T-helper 2 cell (primary cell): ENCODE data around the gene SUSD1.
A peak's percentile ranks its signal among the peaks of the same experiment; 100 is the strongest.
"Not testable (repeated sequence)": the region's sequence is repeated elsewhere in the genome, so short reads cannot be mapped to it uniquely, and the experiment has no call there.

Experiments
- DNase-seq, 5 experiments: peaks; one replicate each; pipeline versions ENCODE4 v3.0.0 to v3.0.0-alpha.2; 2012 to 2022

The SUSD1 gene

DNA sequence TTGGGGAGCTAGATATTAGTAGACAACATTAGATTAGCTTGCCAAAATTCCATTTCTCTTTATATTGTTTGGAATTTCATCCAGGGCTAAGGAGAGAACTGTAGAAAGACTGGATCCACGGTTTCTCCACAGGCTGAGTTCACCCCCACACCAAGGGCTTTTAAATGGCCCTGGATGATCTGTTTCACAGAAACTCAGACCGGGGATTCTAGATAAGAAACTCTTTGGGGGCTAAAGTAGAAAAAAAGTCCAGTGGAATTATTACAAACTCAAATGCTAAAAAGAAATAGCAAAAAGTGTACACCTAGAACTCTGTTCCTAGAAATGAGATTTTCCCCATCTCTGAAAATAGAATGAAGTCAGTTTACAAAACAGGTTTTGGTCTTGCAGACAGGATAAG is 80.9 kb downstream of the SUSD1 start:
- DNase-seq = no peak

- peak in 1 of 5 experiments; percentile 82 for DNase-seq
These were observed 81.3 kb downstream of the SUSD1 start for GRCh38 chr9:112093870-112094216.

DNA sequence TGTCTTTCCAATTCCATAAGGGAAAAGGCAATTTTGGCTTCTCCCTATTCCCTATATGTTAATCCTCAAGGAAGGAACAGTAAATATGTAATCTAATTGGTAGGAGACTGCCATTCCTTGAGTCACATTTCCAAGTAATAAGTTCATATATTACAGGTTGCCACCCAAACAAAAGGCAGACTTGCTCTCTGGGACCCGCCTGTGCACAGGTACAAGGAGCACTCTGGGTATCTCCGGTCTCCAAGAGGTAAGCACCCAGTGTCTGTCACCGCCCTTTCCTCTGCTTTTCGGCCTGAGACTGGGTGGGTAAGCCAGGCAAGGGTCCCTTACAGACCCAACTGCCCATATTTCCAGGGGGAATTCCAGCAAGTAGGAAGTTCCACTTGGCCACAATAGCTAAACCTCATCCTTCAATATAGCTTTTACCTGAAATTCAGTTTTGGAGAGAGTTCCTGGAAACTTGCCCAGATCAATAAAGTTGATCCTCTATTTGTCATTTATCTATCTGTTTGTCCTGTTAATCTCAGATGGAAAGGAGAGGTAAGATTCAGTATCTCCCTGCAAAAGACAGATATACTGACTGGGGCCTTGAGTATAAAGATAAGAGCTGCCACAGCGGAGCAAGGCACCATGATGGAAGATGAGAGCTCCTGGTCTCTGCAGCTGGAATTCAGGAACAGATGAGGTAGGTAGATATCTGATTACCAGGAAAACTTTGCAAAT is 81.8 kb downstream of the SUSD1 start:
- DNase-seq = no peak

DNA sequence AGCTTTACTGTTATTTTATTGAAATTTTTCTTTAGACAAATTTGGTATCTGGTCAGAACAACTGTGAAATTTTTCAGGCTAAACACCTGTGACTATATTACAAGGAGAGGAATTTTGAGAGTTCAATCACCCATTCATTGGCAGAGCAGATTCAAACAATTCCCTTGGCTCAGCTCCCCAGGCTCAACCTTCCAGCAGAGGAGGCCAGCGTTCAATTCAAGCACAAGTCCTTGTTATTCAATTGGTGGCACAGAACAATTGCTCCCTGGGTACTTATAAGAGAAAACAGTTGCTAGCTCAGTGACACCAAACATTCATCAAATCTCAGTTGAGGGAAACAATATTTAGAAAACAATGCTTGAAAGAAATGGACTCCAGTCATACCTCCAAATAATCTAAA is 83.3 kb downstream of the SUSD1 start:
- DNase-seq = peak in 1 of 5 experiments; percentile 23

DNA sequence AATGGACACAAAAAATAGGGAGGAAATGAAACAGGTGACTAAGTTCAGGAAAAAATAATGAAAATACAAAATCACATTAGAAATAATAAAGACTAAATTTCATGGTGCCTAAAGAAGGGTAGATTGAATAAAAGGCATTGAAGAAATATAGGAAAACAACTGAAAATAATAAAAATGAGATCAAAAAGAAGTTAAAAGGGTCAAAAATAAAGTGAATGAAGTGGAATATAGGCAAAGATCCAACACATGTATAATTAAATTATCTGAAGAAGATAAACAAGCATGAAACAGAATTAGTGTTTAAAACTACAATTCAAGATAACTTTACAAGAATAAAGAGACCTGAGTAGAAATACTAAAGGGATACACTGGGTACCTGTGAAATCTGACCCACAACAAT is 87.6 kb downstream of the SUSD1 start:
- no peak for DNase-seq

GRCh38 chr9:112086627-112087026 is 88.5 kb downstream of the SUSD1 start:
- DNase-seq = peak in 1 of 5 experiments; percentile 22

DNA sequence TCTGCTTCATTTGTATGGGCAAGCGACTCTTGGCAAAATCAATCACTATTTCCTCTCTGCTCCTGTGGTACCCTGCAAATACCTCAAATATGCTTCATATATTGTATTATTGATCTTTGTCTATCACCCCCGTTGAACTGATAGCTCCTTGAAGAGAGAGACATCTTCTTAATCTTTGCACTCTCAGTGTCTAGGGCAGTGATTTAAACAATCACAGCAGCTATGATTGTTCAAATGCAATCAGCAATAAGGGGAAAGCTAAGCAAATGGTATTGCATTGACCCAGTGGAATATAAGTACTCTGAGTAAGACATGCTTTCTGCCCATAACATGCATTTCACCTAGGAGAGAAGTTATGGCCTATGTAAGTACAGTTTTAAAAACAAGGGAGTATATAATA is 90.2 kb downstream of the SUSD1 start:
- DNase-seq = no peak

DNA sequence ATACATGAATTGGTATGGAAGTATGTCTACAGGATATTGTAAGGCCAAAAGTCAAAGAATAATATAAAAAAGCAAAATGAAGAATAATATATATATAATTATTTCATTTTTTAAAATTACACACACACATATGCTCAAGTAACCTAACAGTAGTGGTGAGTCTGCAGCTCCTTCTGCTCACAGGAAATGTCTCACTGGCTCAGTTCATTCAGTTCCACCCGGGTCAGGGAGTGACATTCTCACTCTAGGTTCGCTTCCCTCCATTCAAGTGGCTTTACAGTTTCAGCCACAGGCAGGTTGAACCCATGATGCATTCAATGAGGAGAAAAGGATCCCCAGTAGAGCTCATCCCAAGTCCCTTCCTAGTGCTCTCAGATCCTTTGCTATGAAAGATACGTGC is 90.8 kb downstream of the SUSD1 start:
- DNase-seq = no peak

- no peak for DNase-seq
These were observed 93.0 kb downstream of the SUSD1 start for GRCh38 chr9:112081918-112082729.

DNA sequence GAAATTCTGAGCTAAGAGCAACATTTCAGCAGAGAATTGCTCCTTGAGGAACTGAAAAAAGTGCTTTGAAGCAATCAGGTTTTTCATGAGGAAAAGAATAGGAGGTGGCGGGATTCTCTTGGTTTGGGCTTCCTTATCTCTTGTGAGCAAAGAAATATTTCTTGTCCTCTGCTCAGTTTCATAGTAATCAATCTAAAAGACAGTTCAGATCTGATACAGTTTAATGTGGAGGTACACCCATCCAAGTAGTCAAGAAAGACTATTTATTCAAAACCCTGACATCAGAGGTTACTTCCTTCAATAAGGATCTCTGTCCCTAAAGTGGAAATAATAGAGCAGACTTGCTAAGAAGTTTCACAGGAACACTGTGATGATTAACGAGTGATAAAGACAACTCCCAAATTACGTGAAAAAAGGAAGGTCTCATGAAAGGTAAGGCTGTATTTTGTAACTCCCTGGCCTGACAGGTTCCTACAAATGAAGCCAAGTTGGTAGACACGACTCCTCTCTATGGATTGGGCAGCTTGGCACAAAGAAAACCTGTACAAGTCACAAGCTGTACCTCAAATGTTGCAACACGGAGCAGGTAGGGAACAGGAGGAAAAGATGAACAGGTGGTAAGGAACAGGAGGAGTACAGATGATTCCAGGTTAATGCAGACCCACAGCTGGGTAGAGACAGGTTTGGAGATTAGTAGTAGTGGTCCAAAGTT is 94.1 kb downstream of the SUSD1 start:
- DNase-seq = no peak

- DNase-seq = no peak
These were observed 96.7 kb downstream of the SUSD1 start for GRCh38 chr9:112078432-112078831.

DNA sequence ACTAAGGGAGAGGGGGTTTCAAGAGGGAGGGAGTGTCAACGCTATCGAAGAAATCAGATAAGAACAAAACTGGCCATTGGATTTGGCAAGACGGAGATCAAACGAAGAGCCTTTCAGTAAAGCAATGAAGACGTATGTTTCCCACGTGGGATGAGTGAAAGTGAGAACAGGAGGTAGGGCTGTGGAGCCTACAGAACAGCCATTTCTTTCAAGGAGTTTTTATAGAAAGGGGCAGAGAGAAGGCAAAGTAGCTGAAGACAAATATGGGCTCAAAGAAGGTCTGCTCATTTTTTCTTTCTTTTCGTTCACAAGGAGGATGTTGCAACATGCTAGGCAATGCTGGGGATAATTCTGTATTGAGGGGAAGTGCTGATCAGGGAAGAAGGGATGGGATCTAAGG is 98.3 kb downstream of the SUSD1 start:
- peak in 1 of 5 experiments; percentile 63 for DNase-seq

DNA sequence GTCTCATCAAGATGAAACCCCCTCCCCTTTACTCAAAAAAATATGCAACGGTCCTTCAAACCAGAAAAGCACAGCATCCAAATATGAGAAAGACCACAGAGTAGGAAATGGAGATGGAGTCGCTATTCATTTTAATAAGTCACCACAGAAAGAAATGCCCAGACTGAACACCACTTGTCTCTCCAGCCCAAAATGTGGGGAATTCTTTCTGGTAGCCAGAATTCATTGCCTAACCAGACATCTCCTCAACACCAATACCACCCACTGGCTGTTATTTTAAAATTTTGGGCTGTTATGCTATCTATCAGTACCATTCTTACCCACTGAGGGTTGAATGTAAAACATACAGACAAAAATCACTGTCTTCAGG is 100.1 kb downstream of the SUSD1 start:
- no peak for DNase-seq

DNA sequence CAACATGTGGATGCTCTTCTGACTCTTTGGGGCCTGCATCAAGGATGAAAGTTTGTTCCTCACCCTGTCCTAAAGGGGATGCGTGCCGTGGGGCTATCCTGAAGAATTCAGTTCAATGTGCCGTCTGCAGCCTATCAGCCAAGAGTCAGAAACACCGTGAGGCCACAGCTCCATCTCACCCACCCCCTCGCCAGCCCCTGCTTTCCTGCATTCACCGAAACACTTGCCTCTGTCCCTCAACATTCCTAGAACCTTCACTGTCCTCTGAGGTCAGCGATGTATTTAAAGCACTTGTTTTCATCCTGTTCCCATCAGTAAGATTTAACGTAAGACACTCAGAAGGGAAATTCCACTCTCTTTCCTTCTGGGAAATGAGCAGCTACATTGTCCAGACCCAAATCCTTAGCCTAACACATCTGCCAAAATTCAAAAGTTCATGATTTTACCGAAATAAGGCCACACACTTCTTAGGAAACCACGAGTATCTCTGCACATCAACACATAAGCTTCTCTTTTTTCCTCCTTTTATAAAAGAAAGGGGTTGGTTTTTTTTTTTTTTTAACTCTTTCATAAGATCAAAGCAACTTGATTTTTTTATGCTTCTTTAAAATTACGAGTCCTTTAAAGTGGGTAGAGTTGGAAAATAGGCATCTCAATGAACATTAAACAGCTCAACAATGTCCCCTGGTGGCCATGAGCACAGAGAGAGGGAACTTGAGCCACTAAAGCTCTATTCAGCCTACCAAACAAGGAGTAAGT is 100.7 kb downstream of the SUSD1 start:
- DNase-seq = peak in 4 of 5 experiments; percentile 29 to 75 (median 53)

DNA sequence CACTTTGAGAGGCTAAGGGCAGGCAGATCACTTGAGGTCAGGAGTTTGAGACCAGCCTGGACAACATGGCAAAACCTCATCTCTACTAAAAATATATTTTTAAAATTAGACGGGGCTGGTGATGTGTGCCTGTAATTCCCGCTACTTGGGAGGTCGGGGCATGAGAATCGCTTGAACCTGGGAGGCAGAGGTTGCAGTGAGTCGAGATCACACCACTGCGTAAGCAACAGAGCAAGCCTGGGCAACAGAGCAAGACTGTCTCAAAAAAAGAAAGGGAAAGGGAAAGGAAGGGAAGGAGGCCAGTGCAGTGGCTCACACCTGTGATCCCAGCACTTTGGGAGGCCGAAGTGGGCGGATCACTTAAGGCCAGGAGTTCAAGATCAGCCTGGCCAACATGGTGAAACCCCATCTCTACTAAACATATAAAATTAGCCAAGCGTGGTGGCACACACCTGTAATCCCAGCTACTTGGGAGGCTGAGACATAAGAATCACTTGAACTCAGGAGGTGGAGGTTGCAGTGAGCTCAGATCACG is 101.4 kb downstream of the SUSD1 start:
- not testable (repeated sequence) for DNase-seq

DNA sequence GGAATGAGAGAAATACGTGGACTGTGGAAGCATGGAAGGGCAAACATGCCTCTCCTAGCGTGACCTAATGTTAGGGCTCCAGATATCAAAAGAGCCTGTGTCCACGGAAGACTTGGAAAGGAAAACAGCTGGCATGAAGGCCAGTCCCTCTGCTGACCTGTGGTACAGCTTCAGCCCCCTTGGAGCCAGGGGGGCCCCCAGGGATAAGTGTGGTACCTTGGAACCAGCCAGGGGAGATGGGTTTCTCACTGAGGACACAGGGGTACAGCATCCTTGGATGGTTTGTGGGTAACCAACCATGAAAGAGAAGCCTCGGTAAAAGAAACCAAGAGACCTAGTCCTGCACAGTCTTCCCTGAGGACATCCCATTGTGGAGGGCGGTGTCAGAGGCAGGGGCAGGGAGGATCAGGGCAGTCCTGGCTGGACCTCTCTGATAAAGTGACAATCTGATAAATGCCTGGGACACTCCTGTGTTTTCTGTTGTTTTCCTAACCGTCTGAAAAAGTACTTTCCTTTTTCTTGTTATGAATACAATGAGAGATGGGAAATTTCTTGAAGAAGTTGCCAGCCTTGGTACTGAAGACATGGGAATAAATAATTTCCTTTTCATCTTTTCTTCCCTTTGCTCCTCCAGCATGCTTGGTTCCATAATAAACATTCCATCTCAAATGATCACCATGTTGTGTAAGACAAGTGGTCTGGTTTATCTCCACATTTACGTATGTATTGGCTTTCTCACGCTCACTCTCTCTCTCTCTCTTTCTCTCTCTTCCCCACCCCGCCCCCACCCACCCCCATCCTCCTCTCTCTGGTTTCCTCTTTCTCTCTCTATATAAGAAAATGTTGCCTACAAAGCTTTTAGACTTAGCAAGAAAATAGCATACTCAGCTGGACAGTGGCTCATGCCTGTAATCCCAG is 102.1 kb downstream of the SUSD1 start:
- no peak for DNase-seq

- DNase-seq = no peak
These were observed 105.6 kb downstream of the SUSD1 start for GRCh38 chr9:112069318-112070169.

- DNase-seq = no peak
These were observed 109.1 kb downstream of the SUSD1 start for GRCh38 chr9:112065806-112066606.

- DNase-seq = no peak
These were observed 110.2 kb downstream of the SUSD1 start for GRCh38 chr9:112064871-112065270.

- no peak for DNase-seq
These were observed 111.5 kb downstream of the SUSD1 start for GRCh38 chr9:112063586-112063985.
